Retinal pigment epithelial cell (primary cell): ENCODE results near the gene HTR2A.

ENCODE experiments used
- DNase-seq: peaks from one replicate; pipeline ENCODE4 v3.0.0-alpha.2; 2010; ENCODE audit warnings: low read depth
- H3K4me3 ChIP-seq: 2 replicates; pipeline ENCODE4 v1.5.1; 2011; ENCODE audit warnings: mild to moderate bottlenecking, low read length, control low read depth, moderate library complexity
- TF ChIP-seq, protein P1 (sequence below): conservative IDR thresholded peaks from 2 replicates; pipeline ENCODE4 v1.5.1; 2011; ENCODE audit warnings: low read depth, low read length, control low read depth, inconsistent platforms

The HTR2A gene

DNA sequence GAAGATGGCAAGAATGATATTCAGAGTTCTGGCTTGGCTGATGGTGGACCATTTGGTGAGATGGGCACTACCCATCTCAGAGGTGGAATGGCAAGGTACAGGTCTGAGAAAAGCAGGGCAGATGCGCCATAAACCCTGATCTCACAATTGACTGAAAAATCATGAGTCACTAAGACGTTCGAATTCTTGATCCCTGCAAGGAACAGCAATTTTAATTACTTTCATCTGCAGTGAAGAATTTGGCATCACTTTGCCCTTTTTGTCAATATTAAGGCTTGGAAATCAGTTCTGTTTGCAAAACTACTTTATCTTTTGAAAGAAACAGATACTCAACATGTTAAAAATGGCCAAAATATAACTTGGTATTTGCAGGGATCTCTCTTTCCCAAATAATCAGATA, 38.1 kb downstream of the HTR2A start:
- no peak overlapping the region for H3K4me3 ChIP-seq
- TF ChIP-seq, protein P1, sequence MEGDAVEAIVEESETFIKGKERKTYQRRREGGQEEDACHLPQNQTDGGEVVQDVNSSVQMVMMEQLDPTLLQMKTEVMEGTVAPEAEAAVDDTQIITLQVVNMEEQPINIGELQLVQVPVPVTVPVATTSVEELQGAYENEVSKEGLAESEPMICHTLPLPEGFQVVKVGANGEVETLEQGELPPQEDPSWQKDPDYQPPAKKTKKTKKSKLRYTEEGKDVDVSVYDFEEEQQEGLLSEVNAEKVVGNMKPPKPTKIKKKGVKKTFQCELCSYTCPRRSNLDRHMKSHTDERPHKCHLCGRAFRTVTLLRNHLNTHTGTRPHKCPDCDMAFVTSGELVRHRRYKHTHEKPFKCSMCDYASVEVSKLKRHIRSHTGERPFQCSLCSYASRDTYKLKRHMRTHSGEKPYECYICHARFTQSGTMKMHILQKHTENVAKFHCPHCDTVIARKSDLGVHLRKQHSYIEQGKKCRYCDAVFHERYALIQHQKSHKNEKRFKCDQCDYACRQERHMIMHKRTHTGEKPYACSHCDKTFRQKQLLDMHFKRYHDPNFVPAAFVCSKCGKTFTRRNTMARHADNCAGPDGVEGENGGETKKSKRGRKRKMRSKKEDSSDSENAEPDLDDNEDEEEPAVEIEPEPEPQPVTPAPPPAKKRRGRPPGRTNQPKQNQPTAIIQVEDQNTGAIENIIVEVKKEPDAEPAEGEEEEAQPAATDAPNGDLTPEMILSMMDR = no peak
- no peak for DNase-seq

DNA sequence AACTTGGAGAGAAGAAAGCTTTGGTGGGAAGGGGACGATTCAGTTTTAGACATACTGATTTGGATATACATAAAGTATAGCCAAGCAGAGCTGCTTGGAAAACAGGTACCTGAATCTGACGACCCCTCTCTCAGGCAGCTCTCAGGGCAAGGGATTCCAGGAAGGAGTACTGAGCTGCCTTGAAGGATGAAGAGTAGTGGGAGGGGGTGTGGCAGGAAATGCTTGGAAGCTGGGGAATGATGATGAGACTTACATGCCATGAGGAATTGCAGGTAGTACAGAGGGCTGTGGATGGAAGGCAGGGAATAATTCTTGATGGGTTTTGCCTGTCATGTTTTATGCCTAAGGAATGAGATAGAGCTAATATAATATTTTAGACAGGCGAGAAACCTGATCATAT, 38.7 kb downstream of the HTR2A start:
- TF ChIP-seq, protein P1 = no peak
- H3K4me3 ChIP-seq = no peak overlapping the region
- no peak for DNase-seq

DNA sequence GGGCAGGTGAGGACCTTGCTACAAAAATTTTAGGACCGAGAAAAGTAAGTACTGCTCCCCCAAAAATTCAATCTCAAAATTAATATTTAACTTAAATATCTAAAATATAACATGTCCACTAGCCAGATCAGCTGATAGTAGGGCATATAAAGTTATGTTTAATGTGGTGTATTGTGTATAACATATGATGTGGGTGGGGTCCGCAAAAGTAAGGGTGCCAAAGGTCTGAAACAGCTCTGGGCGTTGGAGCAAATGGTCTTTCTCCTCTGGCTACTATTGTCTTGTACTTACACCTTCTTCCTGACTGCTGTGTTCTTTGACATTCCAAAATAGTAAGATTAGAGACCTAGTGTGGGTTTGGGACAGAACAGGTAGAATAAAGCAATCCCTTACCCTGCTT, 41.2 kb downstream of the HTR2A start:
- TF ChIP-seq, protein P1 = no peak
- no peak overlapping the region for H3K4me3 ChIP-seq
- DNase-seq = no peak

DNA sequence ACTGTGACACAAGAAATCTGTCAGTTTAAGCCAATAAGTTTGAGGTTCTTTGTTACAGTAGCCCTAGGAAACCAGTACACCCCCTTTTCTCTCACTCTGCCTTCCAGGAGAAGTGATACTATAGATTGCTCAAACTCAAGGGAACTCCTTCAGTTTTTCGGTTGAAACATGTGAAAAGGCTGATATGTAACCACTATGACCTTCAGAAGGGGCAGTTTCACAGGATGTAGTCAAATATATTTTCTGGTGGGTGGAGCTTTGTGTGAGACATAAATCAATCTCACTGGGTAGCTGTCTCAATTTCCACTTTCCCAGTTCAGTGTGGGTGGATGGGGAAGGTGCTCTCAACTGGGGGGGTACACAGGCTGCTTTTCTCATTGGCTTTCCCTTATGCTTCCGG, 41.7 kb downstream of the HTR2A start:
- H3K4me3 ChIP-seq = no peak overlapping the region
- TF ChIP-seq, protein P1 = no peak
- DNase-seq = no peak

DNA sequence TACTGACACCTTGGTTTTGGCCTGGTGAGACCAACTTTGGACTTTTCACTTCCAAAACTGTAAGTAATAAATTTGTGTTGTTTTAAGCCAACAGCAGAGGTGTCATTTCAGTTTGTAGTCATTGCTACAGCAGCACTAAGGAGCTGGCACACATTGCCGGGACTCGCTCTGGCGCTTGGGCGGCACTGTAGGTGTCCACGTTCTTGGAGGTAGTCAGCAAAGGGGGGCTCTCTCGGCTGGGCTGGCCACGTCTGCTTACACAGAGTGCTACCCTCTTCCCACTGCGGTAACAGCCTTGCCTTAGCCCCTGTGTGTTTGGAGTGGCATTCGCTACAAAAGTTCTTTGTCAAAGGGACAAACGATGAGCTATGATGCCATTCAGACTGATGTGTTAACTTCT, 44.7 kb downstream of the HTR2A start:
- DNase-seq = no peak
- H3K4me3 ChIP-seq = no peak overlapping the region
- TF ChIP-seq, protein P1 = no peak

DNA sequence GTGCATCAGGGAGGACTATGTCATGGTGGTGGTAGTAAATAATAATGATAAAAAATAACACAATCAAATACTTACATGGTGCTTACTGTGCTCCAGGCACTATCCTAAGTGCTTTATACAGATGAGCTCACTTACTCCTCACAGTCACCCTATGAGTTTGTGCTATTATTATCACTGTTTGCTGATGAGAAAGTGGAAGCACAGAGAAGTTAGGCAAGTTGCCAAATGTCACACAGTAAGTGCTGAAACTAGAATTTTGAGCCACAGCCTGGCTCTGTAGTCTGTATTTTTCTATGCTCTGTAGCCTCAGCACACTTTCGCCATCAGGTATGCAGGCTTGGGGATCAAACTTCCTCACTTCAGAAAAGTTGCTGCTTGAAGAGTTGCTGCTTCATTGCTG, 46.6 kb downstream of the HTR2A start:
- DNase-seq = no peak
- H3K4me3 ChIP-seq = no peak overlapping the region
- TF ChIP-seq, protein P1 = no peak

DNA sequence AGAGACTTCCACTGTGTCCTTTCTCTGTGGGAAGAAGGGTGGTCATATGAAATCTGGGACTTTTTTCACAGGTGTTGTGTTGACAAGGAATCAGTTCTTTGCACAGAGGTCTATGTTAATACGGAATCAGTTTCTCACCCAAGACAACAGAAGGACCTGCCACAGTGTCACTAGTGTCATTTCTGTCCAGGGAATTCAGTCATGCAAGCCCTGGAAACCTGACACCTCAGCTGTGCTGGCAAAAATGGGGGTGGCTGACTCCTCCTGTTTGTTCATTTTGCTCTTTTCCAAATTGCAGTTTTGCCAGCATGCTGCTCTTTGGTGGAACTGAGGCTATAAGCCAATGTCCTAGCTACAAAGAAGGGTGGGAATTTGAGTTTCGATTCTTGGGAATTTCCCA, 50.1 kb downstream of the HTR2A start:
- no peak for DNase-seq
- TF ChIP-seq, protein P1 = no peak
- no peak overlapping the region for H3K4me3 ChIP-seq
